GM19043 (cell line): ENCODE results near the gene RINL.

Source experiments
- ATAC-seq: cut with Tn5 transposase; IDR thresholded peaks from one replicate; pipeline ENCODE4 v1.9.1; 2021; ENCODE audit warnings: low read depth; ENCODE audit not compliant: unreplicated experiment

RINL gene, protein sequence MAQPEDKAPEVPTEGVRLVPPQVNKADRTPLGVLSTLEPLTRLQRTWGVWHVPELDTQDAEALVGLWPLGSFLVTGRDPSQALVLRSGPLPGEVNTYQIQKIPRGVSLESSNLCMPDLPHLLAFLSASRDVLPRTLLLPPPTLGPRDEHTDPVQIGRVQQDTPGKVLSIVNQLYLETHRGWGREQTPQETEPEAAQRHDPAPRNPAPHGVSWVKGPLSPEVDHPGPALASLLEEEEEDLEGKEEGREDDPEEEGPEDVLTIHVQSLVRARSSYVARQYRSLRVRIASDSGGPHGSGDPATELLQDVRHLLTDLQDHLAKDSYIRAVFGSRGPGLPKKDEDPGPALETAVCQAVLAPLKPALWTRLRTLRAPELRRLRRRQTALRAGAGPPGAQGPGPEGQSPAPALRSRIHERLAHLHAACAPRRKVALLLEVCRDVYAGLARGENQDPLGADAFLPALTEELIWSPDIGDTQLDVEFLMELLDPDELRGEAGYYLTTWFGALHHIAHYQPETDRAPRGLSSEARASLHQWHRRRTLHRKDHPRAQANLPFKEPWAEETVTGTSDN

DNA sequence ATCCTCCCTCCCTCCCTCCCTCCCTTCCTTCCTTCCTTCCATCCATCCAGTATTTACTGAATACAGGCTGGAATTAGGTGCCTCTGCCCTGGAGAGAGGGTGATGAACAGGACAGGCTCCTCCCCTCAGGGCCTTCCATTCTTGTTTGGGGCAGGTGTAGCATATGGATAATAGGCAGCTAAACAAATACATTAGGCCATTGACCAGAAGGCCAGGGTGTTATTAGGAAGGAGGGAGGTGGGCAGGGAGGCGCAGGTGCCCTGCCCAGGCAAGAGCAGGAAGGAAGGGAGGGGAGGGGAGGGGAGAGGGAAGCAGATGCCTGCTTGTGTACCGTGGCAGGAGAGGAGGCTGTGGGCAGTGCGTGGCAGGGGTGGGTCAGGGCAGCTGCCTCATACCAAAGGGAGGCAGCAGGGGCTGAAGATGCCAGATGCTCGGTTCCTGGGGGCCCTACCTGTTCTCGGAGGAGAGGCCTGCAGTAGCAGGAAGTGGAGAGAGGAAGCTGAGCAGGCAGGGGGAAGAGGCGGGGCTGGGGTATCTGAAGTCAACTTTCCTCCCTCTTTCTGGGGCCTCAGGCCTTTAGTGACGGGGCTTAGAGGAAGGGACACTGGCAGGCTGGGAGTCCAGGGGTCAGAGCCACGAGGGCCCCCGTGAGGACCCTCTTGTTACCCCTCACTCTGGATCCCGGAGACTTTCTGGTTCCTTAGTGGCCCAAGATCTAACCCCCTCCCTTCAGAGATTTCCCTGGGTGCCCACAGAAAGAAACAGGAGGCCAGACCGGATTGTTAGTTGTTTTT is at the start of gene RINL:
RINL (minus strand) TSS at position 495 of the 794 bp plus-strand sequence. CDS start 1,533 bp downstream, outside the sequence.
- no peak for ATAC-seq

DNA sequence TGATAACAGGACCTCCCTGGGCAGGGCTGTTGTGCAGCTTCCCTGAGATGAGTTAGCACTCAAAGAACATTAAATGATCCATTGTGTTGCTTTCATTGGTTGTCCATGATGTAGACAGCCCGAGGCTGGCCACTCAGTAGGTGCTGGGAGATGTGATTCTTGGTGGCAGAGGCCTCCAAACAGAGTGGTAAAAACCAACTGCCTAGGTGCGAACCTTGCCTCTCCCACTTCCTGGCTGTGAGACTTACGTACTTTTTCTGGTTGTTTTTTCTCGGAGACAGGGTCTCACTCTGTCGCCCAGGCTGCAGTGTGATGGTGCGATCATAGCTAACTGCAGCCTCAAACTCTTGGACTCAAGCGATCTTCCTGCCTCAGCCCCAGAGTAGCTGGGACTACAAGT is 46.3 kb upstream of the RINL start:
- ATAC-seq, result no peak

DNA sequence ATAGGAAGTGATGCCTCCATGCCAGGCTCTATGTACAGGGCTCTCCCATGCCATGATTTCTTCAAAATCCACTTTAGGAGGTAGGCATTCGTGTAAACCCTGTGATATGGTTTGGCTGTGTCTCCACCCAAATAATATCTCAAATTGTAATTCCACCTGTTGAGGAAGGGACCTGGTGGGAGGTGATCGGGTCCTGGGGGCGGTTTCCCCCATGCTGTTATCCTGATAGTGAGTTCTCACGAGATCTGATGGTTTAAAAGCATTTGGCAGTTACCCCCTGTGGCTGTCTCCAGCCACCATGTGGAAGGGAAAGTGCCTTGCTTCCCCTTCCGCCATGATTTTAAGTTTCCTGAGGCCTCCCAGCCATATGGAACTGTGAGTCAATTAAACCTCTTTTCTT is 44.4 kb upstream of the RINL start:
- no peak for ATAC-seq

- ATAC-seq, result no peak
These were observed 43.6 kb upstream of the RINL start for GRCh38 chr19:38921420-38922274.

- no peak for ATAC-seq
These were observed 42.7 kb upstream of the RINL start for GRCh38 chr19:38920602-38921419.

DNA sequence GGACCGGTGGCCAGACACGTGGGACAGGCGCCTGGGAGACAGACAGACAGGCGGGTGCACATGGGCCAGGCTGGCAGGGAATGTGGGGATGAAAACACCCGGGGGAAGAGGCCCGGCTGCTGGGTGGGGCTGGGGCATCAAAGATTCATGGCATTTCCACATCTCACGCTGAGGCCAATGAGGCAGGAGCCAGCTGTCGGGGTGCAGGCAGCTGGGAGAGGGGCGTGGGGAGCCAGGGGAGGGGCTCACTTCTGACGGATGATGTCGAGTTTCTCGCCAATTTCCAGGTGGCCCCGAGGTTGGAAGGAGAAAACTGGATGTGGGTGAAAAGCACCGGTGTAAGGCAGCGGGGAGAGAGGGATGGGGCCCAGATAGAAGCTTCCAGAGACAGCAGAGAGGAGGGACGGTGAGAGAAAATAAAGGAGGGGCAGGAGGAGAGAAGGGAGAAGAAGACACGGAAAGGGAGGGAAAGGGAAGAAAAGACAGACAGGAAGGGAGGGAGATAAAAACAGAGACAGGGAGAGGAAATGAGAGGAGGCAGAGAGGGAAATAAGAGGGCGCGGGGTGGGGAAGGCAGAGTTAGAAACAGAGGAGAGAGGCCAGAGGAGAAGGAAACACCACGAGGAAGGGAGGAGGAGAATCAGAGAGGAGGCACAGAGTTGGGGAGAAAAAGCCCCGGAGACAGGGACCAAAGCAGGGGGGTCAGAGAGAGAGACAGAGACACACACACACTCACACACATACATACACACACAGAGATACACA is 41.9 kb upstream of the RINL start:
- ATAC-seq, result no peak

GRCh38 chr19:38918526-38918925 is 40.5 kb upstream of the RINL start:
- ATAC-seq, result no peak

DNA sequence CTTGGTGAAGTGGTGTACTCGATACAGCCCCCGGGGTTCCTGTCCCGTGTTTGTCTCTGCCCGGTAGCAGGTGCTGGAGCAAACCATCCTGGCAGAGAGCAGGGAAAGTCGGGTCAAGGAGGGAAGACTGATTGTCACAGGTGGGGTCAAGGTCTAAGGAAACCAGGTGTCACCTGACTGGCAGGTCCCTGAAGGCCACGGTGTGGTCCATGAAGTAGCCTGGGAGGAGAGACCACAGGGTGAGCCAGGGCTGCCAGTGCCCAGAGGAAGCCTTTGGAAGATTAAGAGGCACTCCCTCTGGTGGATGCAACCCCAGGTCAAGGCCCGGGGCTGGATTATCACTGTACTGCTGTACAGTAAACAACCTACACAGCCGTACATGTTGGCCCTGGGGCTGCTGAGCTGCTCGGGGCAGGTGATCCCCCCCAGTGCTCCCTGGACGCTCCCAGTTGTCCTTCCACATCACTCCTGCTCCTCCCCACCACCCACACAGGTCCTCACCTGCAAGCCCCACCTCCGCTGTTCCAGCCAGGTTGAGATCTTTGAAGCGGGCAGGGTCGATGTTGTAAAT is 39.9 kb upstream of the RINL start:
- ATAC-seq, result no peak

GRCh38 chr19:38917516-38917915 is 39.4 kb upstream of the RINL start:
- no peak for ATAC-seq

- ATAC-seq, result no peak
These were observed 37.5 kb upstream of the RINL start for GRCh38 chr19:38915329-38916321.

GRCh38 chr19:38913958-38914357 is 35.9 kb upstream of the RINL start:
- no peak for ATAC-seq

GRCh38 chr19:38912600-38913514 is 34.8 kb upstream of the RINL start:
- no peak for ATAC-seq

DNA sequence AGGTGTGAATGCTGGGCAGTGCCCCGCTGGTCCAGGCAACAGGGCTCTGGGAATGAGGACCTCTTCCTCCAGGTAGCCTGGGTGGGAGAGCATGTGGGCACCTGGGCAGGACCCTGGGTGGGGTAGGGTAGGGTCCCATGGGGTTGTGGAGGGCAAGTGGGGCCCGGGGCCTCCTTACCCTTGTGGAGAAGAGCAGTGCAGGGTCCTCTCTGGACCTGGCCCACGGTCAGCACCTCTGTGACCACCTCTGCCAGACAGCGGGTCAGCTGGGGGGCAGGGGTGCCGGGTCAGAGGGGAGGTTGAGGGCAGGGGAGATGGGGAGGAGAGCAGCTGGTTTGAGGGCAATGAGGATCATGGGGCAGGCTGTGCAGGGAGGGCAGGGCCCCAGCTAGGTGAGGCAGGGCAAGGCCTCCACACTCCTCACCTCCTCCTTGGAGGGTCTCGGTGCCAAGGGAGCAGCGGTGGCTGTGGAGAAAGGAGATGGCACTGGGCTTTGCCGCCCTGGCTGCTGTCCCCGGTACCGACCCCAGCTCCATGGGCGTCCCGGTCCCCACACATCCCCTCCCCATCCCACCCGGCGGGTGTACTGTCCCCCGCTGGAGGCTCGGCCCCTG is 33.4 kb upstream of the RINL start:
- ATAC-seq, result no peak

- no peak for ATAC-seq
These were observed 32.4 kb upstream of the RINL start for GRCh38 chr19:38910488-38910887.

GRCh38 chr19:38908911-38909310 is 30.8 kb upstream of the RINL start:
- ATAC-seq, result no peak

DNA sequence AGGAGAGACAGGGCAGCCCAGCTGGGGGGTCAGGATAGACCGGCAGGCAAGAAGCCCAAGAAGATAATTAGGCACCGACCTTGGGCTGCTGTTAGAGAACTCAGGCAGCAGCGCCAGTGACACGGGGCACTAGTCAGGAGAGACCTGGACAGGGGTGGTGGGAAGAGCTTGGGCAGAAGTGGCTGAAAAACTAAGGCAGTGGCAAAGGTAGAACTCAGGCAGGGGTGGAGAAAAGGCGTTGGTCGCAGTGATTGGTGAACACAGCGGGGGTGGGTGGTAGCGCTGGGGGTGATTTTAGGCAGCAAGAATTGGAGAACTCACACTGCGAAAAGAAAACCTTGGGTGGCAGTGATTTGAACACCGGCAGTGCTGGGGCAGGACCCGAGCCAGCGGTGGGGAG is 29.6 kb upstream of the RINL start:
- ATAC-seq, result no peak
